Measurements from ENCODE around the gene TNS3.

TNS3 gene

GRCh38 chr7:47539398-47540052 lies 42.4 kb downstream of the TNS3 start:
- no peak for DNase-seq

- DNase-seq = no peak
Measured at GRCh38 chr7:47538846-47539311, 43.0 kb downstream of the TNS3 start.

GRCh38 chr7:47537716-47538675 lies 43.9 kb downstream of the TNS3 start:
- no peak for DNase-seq

- DNase-seq = no peak
Measured at GRCh38 chr7:47536661-47537611, 45.0 kb downstream of the TNS3 start.

- DNase-seq = no peak
Measured at GRCh38 chr7:47535704-47536628, 45.9 kb downstream of the TNS3 start.

GRCh38 chr7:47535035-47535703 lies 46.7 kb downstream of the TNS3 start:
- no peak for DNase-seq

GRCh38 chr7:47534322-47535034 lies 47.4 kb downstream of the TNS3 start:
- no peak for DNase-seq

GRCh38 chr7:47531584-47532492 lies 50.1 kb downstream of the TNS3 start:
- DNase-seq = no peak

- no peak for DNase-seq
Measured at GRCh38 chr7:47529826-47530555, 51.9 kb downstream of the TNS3 start.

GRCh38 chr7:47529405-47529804 lies 52.5 kb downstream of the TNS3 start:
- no peak for DNase-seq

GRCh38 chr7:47528471-47528870 lies 53.4 kb downstream of the TNS3 start:
- no peak for DNase-seq

- DNase-seq = no peak
Measured at GRCh38 chr7:47526466-47526865, 55.4 kb downstream of the TNS3 start.

GRCh38 chr7:47525066-47525623 lies 56.8 kb downstream of the TNS3 start:
- DNase-seq = no peak

- DNase-seq = no peak
Measured at GRCh38 chr7:47523401-47523800, 58.5 kb downstream of the TNS3 start.

GRCh38 chr7:47521816-47522561 lies 59.9 kb downstream of the TNS3 start:
- DNase-seq = no peak

- no peak for DNase-seq
Measured at GRCh38 chr7:47521011-47521795, 60.7 kb downstream of the TNS3 start.

- no peak for DNase-seq
Measured at GRCh38 chr7:47520406-47520805, 61.5 kb downstream of the TNS3 start.

Data from stimulated activated CD4-positive, alpha-beta T cell treated with anti-CD3 and anti-CD28 coated beads, Interleukin-4, amount 100 ng/mL, for 24 hours (primary cell).